Measurements from ENCODE around the gene LGR4. TPM values are rescaled to one million over a fixed set of nuclear protein-coding genes. Genes with fewer than 3 reads are reported as not detected.

The LGR4 gene
- total and polyA plus RNA-seq, 10 of the 15 experiments (the other 5 are each of a cell fraction or from before 2014, with no cell fraction given) = under 0.01 to 0.64 (median 0.04) TPM; not detected in 5

GRCh38 chr11:27444801-27445215, 27.8 kb downstream of the LGR4 start:
- Histone ChIP-seq H3K9me3 (replicated peaks; ENCODE audit: control insufficient read depth, insufficient read depth, low read length) (no peaks in the 10 kb centered on the region), H3K4me1 (ENCODE audit: control insufficient read depth, insufficient read depth, low read length) (no peaks in the 10 kb centered on the region), H3K4me2 (ENCODE audit: control insufficient read depth, insufficient read depth) (no peak overlapping the region), H3K4me3 (no peak overlapping the region), H3K79me2 (ENCODE audit: control insufficient read depth, insufficient read depth, low read length) (no peaks in the 10 kb centered on the region), H4K20me1 (ENCODE audit: control insufficient read depth, insufficient read depth) (no peaks in the 10 kb centered on the region), H3K9ac (ENCODE audit: control insufficient read depth, insufficient read depth, low read length) (no peak overlapping the region), H3K27ac (ENCODE audit: control insufficient read depth, insufficient read depth) (no peak overlapping the region), H2AFZ (ENCODE audit: control insufficient read depth, low read depth, low read length) (no peak overlapping the region), H3K36me3 (ENCODE audit: control insufficient read depth in 2 of 2, insufficient read depth in 2 of 2, low read length in 1 of 2) (no peaks in the 10 kb centered on the region), H3K27me3 (replicated peaks in 1 of 2; ENCODE audit: control insufficient read depth in 2 of 2, insufficient read depth in 2 of 2, low read length in 1 of 2) (no peaks in the 10 kb centered on the region)
- no peak for ATAC-seq
- ChIA-PET POLR2A (no interaction called here), SMC1A (ENCODE audit: uncharacterized antibody, unreplicated experiment) (interaction anchor here (1.3 to 1.5 kb wide), 2 partner anchors 41 to 261 kb away, joined by 5 read pairs; no protein-coding TSS in a partner anchor), CTCF (interaction anchor here (1.4 kb wide), 1 partner anchor 9 kb away, joined by 4 read pairs; no protein-coding TSS in a partner anchor), RAD21 (ENCODE audit: unreplicated experiment) (no interaction called here)
- BruUV-seq (replicated peaks) = no TSS peak
- no peak for TF ChIP-seq HDAC2 (IDR thresholded peaks at IDR 0.05)
- TF ChIP-seq PKNOX1 (IDR thresholded peaks at IDR 0.05) = peak; percentile 79
- intact Hi-C loops (cut with micrococcal nuclease; ENCODE audit: unreplicated experiment) (no loop called here), in situ Hi-C loops (cut with MboI) (no loop called here)
- FAIRE-seq = no peak
- DNase-seq (ENCODE audit: low read depth, low spot score) = no peak
- 21% methylated on average over 2 of the region's 2 CpGs for WGBS (ENCODE audit: insufficient coverage, insufficient replicate concordance, low lambda C conversion rate, missing lambda C conversion rate)

- SMC1A ChIA-PET (ENCODE audit: uncharacterized antibody, unreplicated experiment) = interaction anchor here (0.6 to 1.5 kb wide), 6 partner anchors 42 to 1249 kb away, joined by 3 to 5 read pairs (median 3); no protein-coding TSS in a partner anchor
- DNase-seq (ENCODE audit: low read depth, low spot score) (no peak), FAIRE-seq (no peak), ATAC-seq (no peak)
- Histone ChIP-seq H4K20me1 (ENCODE audit: control insufficient read depth, insufficient read depth) (no peaks in the 10 kb centered on the region), H2AFZ (ENCODE audit: control insufficient read depth, low read depth, low read length) (no peak overlapping the region), H3K4me2 (ENCODE audit: control insufficient read depth, insufficient read depth) (no peak overlapping the region), H3K4me3 (no peak overlapping the region), H3K36me3 (ENCODE audit: control insufficient read depth in 2 of 2, insufficient read depth in 2 of 2, low read length in 1 of 2) (no peaks in the 10 kb centered on the region), H3K27me3 (replicated peaks in 1 of 2; ENCODE audit: control insufficient read depth in 2 of 2, insufficient read depth in 2 of 2, low read length in 1 of 2) (no peaks in the 10 kb centered on the region), H3K79me2 (ENCODE audit: control insufficient read depth, insufficient read depth, low read length) (no peaks in the 10 kb centered on the region), H3K27ac (ENCODE audit: control insufficient read depth, insufficient read depth) (no peak overlapping the region), H3K9me3 (replicated peaks; ENCODE audit: control insufficient read depth, insufficient read depth, low read length) (no peaks in the 10 kb centered on the region), H3K9ac (ENCODE audit: control insufficient read depth, insufficient read depth, low read length) (no peak overlapping the region), H3K4me1 (ENCODE audit: control insufficient read depth, insufficient read depth, low read length) (no peaks in the 10 kb centered on the region)
- WGBS (ENCODE audit: insufficient coverage, insufficient replicate concordance, low lambda C conversion rate, missing lambda C conversion rate) = 36% methylated on average over 5 of the region's 5 CpGs
- POLR2A ChIA-PET = interaction anchor here (0.5 kb wide), 1 partner anchor 277 kb away, joined by 6 read pairs; no protein-coding TSS in a partner anchor
- intact Hi-C loops (cut with micrococcal nuclease; ENCODE audit: unreplicated experiment) = no loop called here
- CTCF ChIA-PET = interaction anchor here (1.4 kb wide), 1 partner anchor 10 kb away, joined by 4 read pairs; no protein-coding TSS in a partner anchor
- RAD21 ChIA-PET (ENCODE audit: unreplicated experiment) = no interaction called here
- BruUV-seq (replicated peaks) = no TSS peak
- in situ Hi-C loops (cut with MboI) = no loop called here
- no peak for TF ChIP-seq EED (IDR thresholded peaks at IDR 0.05; ENCODE audit: low read depth)
- TF ChIP-seq ZSCAN29 (IDR thresholded peaks at IDR 0.05) = no peak
- no peak for TF ChIP-seq PAX5 (IDR thresholded peaks at IDR 0.05; ENCODE audit: borderline replicate concordance, low read depth, low read length)
- no peak for TF ChIP-seq BHLHE40 (IDR thresholded peaks at IDR 0.05; ENCODE audit: borderline replicate concordance in 1 of 2, low read depth in 2 of 2, low read length in 1 of 2)
- no peak for TF ChIP-seq SIX5 (IDR thresholded peaks at IDR 0.05; ENCODE audit: low read depth, low read length, severe bottlenecking)
- TF ChIP-seq GABPA (IDR thresholded peaks at IDR 0.05; ENCODE audit: low read depth) = no peak
- TF ChIP-seq ATF7 (IDR thresholded peaks at IDR 0.05; ENCODE audit: low read depth) = no peak
- TF ChIP-seq MXI1 (IDR thresholded peaks at IDR 0.05; ENCODE audit: low read depth, low read length) = no peak
- TF ChIP-seq IRF3 (IDR thresholded peaks at IDR 0.05) = no peak
- TF ChIP-seq SRF (IDR thresholded peaks at IDR 0.05; ENCODE audit: low read depth in 2 of 2, low read length in 2 of 2) = no peak
- no peak for TF ChIP-seq PML (IDR thresholded peaks at IDR 0.05; ENCODE audit: low read length)
Observed at GRCh38 chr11:27443746-27444507, 28.7 kb downstream of the LGR4 start.

Measured in GM12878 (cell line).